Tongue (tissue), 2 donors: ENCODE measurements around the gene FAAP20. TPM values are rescaled to one million over a fixed set of nuclear protein-coding genes. Genes with fewer than 3 reads are reported as not detected.

Source experiments
- DNase-seq: peaks from one replicate; pipeline ENCODE4 v3.0.0-alpha.2; 2015
- total RNA-seq: library from RNA; depleted of rRNA; stranded (reverse); fragments of >200 nt; gene quantifications from one replicate; pipeline ENCODE4 v1.2.3, GENCODE V29; 2014

The FAAP20 gene
- total RNA-seq, 1 donor from 2014 or later, result 18.4 TPM

- DNase-seq, result peak; percentile 58
These were observed 15.6 kb upstream of the FAAP20 start for GRCh38 chr1:2210084-2210653.

DNA sequence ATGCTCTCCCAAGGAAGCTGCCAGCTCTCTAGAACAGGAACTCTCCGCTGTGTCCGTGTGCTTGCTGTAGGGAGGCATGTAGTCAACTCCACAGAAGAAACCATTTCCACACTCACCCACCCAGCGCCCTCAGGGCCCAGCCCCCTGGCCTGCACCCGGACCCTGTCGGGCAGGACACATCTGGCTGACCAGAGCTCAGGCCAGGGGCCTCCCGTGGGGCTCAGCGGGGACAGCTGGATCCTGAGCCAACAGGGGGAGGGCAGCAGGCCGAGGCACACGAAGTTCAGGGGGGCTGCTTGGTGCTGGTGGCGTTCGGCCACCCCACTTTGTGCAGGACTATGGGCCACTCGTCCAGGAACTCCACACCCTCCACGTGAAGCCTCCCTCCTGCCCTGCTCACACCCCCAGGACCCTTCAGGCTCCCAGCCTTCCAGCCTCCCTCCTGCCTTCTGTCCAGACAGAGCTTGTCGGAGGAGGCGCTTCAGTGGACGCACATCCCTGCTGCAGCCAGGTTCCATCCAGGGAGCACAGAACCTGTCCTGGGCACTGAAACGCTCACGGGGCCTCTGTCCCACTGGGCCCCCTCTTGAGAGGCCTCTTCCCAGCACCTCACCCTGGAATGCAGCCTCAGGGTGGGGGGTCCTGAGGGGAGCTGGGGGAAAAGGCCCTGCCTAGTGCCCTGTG is 15.0 kb upstream of the FAAP20 start:
- DNase-seq, result no peak

DNA sequence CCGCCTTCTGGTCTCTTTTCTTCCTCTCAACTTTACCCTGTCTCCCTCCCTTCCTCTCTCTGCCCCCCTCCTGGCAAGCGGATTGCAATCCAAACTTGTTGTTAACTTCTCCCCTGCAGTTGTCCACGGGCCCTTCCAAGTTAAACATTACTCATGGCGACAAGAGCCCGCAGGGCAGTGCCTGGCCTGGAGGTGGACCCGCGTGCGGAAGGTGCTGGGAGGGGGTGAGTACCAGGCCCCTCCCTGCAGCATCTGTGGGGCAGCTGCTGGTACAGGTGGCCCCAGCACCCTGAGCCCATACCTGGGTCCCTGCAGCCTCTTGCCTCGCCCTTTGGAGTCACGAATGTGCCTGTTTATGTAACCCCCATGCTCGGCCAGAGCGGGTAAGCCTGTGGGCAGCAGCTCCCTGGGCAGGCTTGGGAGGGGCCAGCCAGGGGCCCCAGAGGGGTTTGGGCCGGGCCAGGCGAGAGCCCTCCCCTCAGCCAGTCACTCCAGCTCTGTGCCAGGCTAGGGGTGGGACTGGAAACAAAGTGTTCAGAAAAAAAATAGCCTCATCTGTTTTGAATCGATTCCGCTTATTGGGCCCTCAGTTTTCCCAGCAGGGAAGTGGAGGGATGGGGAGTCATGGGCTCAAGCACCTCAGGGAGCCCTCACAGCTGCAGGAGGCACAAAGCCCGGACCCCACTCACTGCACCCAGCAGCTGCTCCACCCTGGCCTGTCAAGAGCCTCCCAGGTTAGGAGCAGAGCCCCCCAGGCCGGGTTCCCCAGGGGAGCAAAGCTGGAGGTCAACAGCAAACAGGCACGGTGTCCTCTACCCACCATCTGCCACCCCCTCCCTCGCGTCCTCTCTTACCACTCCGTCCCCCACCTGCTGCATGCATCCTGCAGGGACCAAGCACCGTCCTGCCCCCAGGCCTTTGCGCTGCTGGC is 14.0 kb upstream of the FAAP20 start:
- DNase-seq, result peak; percentile 59

DNA sequence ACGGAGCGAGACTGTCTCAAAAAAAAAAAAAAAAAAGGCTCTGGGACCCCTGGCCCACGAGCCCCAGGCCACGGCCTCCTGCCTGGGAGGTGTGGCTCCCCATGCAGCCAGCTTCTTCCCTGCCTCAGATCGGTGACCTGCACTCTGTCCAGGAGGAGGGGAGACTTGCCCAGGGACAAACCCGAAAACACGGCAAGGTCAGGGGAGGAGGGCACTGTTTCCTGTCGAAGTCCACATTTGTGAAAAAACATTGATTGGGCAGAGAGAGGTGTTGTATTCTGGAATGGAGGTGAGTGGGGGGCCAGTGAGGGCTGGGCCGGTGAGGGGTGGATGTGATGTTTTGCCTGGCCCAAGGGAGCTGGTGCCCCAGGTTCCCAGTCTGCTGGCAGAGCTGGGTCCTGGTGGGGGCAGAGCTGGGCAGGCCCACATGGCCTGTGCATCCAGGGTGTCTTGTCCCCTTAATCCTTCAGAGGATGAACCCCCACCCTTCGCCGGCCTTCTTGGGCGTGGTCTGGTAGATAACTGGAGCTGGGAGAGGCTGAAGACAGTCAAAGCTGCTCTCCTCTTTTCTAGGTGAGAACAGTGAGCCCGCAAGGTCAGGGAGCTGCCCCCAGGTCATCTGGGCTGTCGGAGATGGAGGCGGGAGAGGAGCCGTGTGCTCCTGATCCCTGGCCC is 12.4 kb upstream of the FAAP20 start:
- DNase-seq, result no peak

DNA sequence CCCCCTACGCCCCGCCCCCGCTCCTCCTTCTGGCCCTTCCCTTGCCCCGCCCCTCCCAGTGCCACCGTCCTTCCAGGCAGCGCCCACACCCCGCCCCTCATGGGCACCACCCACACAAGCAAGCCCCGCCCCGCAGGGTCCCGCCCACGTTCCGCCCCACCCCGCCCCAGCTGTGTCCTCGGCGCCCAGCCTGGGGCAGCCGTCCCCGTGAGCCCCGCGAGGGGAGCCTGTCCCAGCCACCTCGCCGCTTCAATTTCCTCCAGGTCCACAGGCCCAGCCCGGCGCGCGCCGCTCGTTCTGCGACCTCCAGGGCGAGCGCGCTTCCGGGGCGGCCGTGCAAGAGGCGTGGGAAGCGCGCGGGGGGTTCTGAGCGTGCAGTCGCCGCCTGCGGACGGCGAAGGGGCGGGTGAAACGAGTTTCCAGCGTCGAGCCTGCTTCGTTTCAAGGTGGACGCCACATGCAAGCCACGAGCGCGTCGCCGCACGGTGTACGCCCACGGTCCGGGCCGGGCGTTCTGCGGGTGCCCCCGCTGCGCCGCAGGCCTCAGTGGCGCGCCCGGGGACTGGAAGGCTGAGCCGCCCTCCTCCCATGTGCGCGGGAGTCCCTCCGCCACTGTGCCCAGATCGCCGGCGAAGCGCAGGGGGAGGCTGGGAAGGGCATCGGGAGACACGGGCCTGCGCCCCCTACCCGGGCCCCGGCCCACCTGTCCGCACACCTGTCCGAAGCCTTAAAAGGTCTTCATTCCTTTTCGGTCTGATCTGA is 10.8 kb upstream of the FAAP20 start:
- peak; percentile 98 for DNase-seq

GRCh38 chr1:2204415-2205190 is 10.0 kb upstream of the FAAP20 start:
- DNase-seq, result no peak

GRCh38 chr1:2203671-2204414 is 9.3 kb upstream of the FAAP20 start:
- no peak for DNase-seq

DNA sequence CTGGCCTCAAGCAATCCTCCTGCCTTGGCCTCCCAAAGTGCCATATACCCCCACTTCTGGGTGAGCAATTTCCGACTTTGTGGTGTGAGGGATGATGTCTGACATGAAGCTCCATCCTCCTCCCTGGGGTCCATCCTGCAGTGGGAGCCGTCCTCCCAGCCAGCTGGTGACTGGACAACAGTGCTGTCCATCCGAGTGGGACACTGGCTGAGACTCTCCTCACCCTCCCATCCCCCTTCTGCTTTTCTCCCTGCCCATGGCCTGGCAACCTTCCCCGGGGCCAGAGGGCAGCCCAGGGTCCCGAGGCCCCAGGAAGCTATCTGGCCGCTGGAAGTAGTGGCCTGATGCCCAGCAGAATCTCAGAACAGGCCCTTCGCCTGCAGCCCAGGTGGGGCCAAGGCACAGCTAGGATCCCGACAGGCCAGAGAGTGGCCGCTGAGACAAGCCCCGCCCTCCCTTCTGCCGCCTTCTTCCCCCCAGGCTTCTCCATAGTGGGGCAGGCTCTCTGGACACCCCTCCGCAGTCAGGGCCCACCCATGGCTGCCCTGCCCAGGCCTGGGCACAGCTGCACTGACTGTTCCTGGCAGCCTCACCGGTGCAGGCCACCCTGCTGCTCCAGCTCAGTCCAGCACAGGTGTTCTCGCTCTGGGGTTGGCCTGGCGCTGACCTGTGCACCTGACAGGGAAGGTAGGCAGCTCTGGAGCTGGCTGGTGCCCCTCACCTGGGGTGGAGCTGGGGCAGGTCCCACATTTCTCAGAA is 8.4 kb upstream of the FAAP20 start:
- DNase-seq, result no peak

DNA sequence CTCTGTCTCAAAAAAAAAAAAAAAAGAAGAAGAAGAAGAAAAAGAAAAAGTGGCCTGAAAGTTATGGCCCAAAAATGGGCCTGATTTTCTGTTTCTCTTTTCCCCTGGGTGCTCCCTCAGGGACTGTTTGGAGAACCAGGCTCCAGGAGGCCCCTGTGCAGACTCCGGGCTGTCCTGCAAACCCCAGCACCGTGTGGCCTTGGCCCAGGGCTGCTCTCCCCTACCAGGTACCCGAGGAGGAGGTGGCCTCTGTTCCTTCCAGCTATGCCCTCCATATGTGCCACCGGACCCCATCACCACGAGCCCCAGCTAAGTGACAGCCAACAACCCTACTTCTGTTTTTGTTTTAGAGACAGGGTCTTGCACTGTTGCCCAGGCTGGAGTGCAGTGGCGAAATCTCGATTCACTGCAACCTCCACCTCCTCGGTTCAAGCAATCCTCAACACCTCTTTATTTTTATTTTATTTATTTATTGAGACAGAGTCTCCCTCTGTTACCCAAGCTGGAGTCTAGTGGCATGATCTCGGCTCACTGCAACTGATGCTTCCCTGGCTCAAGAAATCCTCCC is 7.5 kb upstream of the FAAP20 start:
- no peak for DNase-seq

DNA sequence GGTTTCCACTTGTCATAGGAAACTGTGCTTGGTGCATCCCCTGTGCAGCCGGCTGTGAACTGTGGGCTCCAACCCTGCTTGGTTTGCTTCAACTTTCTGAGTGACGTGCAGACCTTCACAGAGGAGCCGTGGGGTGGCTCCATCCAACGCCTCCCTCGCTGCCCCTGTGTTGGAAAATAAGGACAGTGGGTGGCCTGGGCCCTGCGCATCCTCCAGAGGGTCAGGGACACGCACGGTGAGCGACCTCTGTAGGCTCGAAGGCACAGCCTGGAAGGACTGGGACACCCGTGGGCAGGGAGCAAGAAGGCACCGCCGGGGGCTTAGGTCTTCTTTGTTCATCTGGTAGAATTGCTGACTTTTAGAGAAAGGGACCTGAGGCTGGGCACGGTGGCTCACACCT is 6.5 kb upstream of the FAAP20 start:
- no peak for DNase-seq

GRCh38 chr1:2200308-2200943 is 5.9 kb upstream of the FAAP20 start:
- DNase-seq, result no peak

DNA sequence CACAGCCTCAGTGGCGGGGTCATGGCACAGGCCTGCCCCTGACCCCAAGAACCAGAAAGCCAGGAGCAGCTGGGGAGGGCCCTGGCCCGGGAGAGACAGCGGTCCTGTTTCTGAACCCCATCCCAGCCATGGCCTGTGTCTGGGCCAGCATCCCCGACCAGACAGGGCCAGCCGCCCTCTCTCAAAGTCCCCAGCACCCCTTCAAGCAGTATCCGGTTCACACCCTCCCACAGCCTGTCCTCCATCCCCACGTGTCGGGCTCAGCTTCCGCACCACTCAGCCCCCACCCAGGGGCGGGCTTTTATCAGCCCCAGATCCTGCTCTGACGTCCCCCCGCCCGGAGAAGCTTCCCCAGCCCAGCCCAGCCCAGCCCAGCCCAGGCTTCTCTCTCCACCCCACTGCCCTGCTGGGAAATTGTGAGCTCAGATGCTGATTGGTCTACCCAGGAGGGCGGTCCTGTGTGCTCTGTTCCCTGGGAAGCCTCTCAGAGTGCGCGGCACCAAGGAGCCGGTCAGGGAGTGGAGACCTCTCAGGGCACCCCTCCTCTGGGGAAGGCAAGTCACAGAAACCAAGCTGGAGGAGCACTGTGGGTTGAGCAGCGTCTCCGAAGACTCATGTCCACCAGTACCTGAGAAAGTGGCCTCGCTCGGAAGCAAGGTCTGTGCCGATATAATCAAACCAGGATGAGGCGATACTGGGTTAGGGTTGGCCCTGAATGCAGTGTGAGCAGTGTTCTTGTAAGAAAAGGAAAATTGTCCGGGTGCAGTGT is 4.7 kb upstream of the FAAP20 start:
- DNase-seq, result peak; percentile 93

DNA sequence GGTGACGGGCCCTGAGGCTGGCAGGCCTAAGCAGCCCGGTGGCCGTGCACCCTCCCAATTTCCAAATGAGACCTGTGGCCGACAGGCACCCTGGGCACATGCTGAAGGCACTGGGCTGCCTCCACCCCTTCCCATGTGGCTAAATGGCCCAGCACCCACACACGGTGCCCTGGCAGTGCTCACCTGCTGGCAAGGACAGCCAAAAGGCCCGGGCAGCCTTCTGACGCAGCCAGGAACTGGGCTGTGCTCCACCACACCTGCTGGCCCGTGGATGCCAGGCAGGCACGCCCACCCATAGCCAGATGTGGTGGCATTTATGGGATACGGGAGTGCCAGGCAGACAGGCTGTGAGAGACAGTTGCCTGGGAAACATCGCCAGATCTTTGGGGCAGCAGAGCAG is 4.0 kb upstream of the FAAP20 start:
- no peak for DNase-seq

- no peak for DNase-seq
These were observed 3.2 kb upstream of the FAAP20 start for GRCh38 chr1:2197707-2198165.

- DNase-seq, result no peak
These were observed 2.5 kb upstream of the FAAP20 start for GRCh38 chr1:2196901-2197638.

GRCh38 chr1:2195785-2196184 is 1.2 kb upstream of the FAAP20 start:
- no peak for DNase-seq
